CD1c-positive myeloid dendritic cell (primary cell): Measurements from ENCODE around the gene CCR4.
"Not testable (repeated sequence)": the region's sequence is repeated elsewhere in the genome, so short reads cannot be mapped to it uniquely, and the experiment has no call there.

Source experiments
- DNase-seq: peaks from one replicate; pipeline ENCODE4 v3.0.0-alpha.2; 2016; ENCODE audit errors: extremely low spot score

CCR4 gene

GRCh38 chr3:32983124-32983523, 31.7 kb downstream of the CCR4 start:
- no peak for DNase-seq

GRCh38 chr3:32984918-32985317, 33.5 kb downstream of the CCR4 start:
- DNase-seq, result not testable (repeated sequence)

GRCh38 chr3:32989171-32989570, 37.7 kb downstream of the CCR4 start:
- no peak for DNase-seq

- no peak for DNase-seq
These were observed 38.7 kb downstream of the CCR4 start for GRCh38 chr3:32990116-32990515.

- no peak for DNase-seq
These were observed 40.3 kb downstream of the CCR4 start for GRCh38 chr3:32991781-32992180.

- no peak for DNase-seq
These were observed 40.9 kb downstream of the CCR4 start for GRCh38 chr3:32992310-32992686.

GRCh38 chr3:32994045-32994444, 42.6 kb downstream of the CCR4 start:
- DNase-seq, result no peak

- DNase-seq, result no peak
These were observed 43.7 kb downstream of the CCR4 start for GRCh38 chr3:32995098-32995497.

- no peak for DNase-seq
These were observed 44.8 kb downstream of the CCR4 start for GRCh38 chr3:32996048-32996754.

GRCh38 chr3:32996755-32997091, 45.3 kb downstream of the CCR4 start:
- DNase-seq, result no peak

- DNase-seq, result no peak
These were observed 47.4 kb downstream of the CCR4 start for GRCh38 chr3:32998631-32999451.

- DNase-seq, result no peak
These were observed 49.4 kb downstream of the CCR4 start for GRCh38 chr3:33000691-33001385.

- DNase-seq, result no peak
These were observed 50.4 kb downstream of the CCR4 start for GRCh38 chr3:33001889-33002288.

- DNase-seq, result no peak
These were observed 51.9 kb downstream of the CCR4 start for GRCh38 chr3:33003308-33003707.

GRCh38 chr3:33004205-33004604, 52.8 kb downstream of the CCR4 start:
- no peak for DNase-seq

- DNase-seq, result no peak
These were observed 53.5 kb downstream of the CCR4 start for GRCh38 chr3:33004961-33005360.
